ENCODE data around the gene SMYD3.

GRCh38 chr1:246459221-246459620 is 47.9 kb downstream of the SMYD3 start:
- TF ChIP-seq CTCF (IDR thresholded peaks at IDR 0.05) = no peak
- no peak for TF ChIP-seq POLR2A (IDR thresholded peaks at IDR 0.05)
